ENCODE measurements around the gene MEX3A.
A peak's percentile ranks its signal among the peaks of the same experiment; 100 is the strongest.

The MEX3A gene

DNA sequence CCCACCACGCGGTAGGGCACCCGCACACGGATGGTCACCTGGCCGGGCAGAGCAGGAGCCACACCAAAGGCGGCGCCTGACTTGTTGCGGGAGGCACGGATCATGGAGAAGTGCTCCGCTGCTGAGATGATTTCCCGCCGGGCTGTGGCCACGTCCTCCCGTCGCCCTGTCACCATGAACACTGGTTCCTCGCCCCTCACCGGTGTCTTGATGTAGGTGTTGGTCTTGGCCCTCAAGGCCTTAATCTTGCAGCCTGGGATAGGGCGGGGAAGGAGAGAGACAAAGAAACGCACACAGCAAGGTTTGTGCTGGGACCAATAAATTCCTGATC lies 4.9 kb downstream of the MEX3A start:
- TF ChIP-seq, protein P1, sequence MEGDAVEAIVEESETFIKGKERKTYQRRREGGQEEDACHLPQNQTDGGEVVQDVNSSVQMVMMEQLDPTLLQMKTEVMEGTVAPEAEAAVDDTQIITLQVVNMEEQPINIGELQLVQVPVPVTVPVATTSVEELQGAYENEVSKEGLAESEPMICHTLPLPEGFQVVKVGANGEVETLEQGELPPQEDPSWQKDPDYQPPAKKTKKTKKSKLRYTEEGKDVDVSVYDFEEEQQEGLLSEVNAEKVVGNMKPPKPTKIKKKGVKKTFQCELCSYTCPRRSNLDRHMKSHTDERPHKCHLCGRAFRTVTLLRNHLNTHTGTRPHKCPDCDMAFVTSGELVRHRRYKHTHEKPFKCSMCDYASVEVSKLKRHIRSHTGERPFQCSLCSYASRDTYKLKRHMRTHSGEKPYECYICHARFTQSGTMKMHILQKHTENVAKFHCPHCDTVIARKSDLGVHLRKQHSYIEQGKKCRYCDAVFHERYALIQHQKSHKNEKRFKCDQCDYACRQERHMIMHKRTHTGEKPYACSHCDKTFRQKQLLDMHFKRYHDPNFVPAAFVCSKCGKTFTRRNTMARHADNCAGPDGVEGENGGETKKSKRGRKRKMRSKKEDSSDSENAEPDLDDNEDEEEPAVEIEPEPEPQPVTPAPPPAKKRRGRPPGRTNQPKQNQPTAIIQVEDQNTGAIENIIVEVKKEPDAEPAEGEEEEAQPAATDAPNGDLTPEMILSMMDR (IDR thresholded peaks at IDR 0.05; ENCODE audit: extremely low read depth, missing control alignments), result no peak
- DNase-seq (ENCODE audit: low spot score), result no peak

DNA sequence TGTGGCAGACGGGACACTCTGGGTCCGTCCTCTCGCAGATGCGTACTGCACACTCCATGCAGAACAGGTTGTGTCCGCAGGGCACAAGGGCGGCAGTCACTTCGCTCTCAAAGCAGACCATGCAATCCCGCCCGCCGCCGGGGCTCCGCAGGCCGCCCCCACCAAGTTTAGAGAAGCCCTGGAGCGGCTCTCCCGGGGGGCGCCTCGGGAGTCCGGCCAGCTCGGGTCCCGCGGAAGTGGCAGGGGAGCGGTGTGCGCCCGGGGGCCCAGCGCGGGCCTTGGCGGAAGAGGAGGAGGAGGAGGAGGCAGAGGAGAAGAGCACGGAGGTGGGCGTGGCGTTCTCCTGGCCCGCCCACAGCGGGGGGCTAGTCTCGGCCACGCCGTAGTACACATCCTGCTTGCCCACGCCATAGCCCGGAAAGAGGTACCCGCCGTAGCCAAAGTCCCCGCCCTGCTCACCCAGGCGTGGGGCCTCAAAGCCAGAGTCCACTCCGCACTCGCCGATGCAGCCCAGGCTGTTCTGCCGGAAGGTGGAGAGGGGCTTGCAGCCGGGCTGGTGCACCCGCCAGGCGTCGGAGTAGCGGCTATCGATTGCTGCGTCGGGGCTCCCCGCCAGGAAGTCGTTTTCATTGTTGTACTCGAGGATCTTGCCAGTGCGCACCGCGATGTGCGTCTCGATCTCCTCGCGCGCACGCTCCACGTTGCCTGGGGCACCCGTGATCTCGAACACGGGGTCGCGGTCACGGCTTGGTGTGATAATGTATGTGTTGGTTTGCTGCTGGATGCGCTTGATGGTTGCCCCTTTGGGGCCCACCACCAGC lies 5.4 kb downstream of the MEX3A start:
- DNase-seq (ENCODE audit: low spot score), result peak; percentile 94
- TF ChIP-seq, protein P1 (IDR thresholded peaks at IDR 0.05; ENCODE audit: extremely low read depth, missing control alignments), result no peak

DNA sequence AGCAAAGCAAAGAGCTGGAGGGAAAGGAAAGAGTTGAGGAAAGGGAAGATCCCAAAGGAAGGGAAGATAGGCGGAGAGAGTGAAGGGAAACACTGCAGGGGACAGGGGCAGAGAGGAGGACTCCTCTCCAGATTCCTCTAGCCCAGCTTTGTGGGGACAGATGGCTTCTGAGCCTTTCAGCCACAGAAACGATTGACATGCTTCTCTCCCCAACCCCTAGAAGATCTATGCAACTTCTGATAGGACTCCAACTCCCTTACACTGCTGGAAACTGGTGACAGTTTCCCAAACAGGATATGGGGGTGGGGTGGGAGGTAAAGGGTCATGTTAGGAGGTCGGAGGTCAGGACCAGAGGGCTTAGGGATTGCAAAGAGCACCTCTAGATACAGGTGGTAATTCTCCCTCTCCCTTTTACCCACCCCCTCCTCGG lies 6.5 kb downstream of the MEX3A start:
- DNase-seq (ENCODE audit: low spot score), result no peak
- TF ChIP-seq, protein P1 (IDR thresholded peaks at IDR 0.05; ENCODE audit: extremely low read depth, missing control alignments), result no peak

DNA sequence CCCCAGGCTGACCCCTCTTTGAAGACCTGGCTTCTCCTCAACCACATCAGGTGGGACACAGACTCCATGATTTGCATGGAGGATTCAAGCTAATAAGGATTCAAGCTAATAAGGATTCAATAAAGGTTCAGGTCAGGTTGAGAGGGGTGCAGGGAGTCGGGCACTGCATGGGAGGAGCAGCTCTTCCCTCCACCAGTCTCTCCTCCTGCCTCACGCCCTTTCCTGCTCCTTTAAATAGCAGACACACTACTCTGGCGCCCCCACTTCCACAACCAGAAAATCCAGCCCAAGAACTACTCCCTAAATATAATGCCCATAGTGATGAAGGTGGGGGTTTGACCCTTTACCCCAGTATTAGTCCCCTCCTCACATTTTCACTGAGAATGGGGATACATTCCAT lies 7.1 kb downstream of the MEX3A start:
- TF ChIP-seq, protein P1 (IDR thresholded peaks at IDR 0.05; ENCODE audit: extremely low read depth, missing control alignments), result no peak
- DNase-seq (ENCODE audit: low spot score), result no peak

DNA sequence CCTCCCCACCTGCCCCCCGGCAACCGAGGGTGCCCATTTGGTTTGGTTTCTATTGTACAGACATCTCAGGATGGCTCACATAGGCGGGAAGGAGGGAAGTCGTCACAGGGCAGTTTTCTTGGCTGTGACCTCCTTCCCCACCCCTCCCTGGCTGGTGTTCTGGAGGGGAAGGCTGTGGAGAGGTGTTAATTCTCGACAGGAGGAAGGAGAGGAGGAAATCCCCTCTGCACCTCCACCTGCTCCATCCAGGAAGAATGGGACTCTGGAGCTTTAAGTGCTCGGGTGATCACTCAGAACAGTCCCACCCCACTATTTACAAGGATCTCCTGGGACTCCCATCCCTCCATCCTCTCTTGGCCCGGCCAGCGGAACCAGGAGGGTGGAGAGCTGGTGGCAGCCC lies 7.6 kb downstream of the MEX3A start:
- TF ChIP-seq, protein P1 (IDR thresholded peaks at IDR 0.05; ENCODE audit: extremely low read depth, missing control alignments), result no peak
- DNase-seq (ENCODE audit: low spot score), result no peak

DNA sequence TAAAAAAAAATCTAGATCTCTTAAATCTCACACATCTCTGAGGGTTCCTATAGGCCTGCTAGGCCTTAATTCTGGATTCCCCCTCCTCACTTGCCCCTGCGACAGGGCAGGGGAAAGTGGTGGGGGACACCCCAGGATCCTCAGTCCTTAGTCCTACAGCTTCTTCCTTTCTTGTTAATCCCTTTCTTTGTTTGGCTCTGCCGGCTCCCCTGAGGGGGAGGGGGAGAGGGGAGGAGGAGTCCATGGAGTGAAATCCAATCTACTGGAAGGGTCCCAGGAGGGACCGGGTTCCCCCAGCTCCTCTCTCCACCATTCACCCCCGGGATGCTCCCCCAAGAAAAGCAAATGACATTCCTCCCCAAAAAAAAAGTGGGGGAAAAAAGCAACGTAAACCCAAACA lies 8.5 kb downstream of the MEX3A start:
- DNase-seq (ENCODE audit: low spot score), result no peak
- TF ChIP-seq, protein P1 (IDR thresholded peaks at IDR 0.05; ENCODE audit: extremely low read depth, missing control alignments), result no peak

DNA sequence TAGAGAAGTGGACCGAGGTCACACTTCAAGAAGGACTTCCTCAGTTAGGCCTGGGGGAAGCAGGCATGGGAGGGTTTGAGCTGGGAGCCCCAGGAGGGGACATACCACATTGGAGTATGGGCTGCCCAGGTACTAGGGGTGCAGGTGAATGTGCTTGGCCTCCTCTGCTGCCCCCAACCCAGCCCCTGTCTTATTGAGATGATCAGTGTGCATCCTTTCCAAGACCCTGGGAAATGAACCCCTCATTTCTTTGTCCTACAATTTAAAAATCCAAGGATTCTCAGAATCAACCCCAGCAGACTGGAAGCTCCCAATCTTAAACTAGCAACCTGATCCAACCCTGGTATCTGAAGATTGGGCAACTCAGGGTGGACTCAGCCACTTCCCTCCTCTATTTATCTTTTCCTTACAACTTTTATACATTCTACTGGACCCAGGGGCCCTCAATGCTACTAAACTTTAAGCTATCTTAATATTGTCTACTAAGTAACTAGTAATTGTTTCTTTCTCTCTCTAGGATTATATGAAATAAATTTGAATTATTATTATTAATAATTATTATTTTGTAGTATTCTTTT lies 9.1 kb downstream of the MEX3A start:
- DNase-seq (ENCODE audit: low spot score), result no peak
- TF ChIP-seq, protein P1 (IDR thresholded peaks at IDR 0.05; ENCODE audit: extremely low read depth, missing control alignments), result no peak

Data from GM20000 (cell line).